Medulla oblongata (tissue), 1 donor: ENCODE measurements around the gene STX7.

Source experiments
- DNase-seq: peaks from one replicate; pipeline ENCODE4 v3.0.0-alpha.2; 2015; ENCODE audit errors: extremely low spot score

Gene STX7

GRCh38 chr6:132478266-132478665, 34.6 kb downstream of the STX7 start:
- no peak for DNase-seq

DNA sequence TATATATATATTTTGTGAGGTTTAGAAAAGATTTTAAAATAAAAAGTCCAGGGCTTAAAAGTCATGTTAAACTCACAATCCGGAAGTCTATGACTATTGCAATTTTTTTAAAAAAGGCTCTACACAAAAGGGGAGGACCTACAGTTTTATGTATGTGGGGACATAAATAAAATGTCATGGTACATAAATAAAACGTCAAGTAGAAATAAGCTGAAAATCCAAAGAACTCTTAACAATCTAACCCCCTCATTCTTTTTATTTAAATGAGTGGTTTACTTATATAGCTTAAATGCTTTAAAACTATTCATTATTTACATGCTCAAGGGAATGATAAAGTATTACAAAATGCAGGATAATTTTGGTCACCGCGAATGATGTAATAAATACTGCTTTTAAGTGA, 36.2 kb downstream of the STX7 start:
- no peak for DNase-seq

DNA sequence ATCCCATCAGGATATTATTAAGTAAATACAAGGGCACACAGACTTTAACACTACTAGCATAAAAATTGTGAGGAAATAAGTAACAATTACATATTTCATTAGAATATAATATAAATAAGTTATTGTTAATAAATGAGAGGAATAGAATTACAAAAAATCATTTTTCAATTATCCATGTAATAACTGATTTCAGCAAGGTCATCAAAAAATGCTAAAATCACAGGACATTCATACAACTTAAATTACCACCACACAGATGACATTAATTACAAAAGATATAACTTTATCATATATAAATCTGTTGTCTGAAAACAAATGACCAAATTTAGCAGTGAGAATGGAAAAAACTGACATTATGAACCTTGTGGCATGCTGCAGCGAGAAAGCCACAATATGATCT, 37.0 kb downstream of the STX7 start:
- no peak for DNase-seq

DNA sequence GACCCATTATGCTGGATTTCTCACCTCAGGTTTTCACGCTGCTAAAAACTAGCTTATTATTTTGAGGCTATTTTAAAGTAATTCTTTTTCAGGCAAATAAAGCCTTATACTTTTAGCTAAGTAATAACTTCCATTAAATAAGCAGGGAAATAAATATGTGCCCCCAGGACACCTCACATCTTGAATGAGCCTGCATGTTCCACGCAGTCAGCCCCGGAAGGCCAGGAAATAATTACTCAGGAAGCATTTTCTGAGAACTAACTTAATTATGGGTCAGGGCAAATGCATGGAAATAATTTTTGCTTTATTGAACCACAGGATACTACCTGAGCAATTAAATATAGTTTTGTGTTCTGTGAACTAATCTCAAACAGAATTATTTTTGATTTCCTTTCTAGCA, 41.1 kb downstream of the STX7 start:
- no peak for DNase-seq

GRCh38 chr6:132466952-132467351, 46.0 kb downstream of the STX7 start:
- DNase-seq = no peak

GRCh38 chr6:132465530-132466485, 47.1 kb downstream of the STX7 start:
- DNase-seq = no peak

- no peak for DNase-seq
Observed at GRCh38 chr6:132464538-132465256, 48.2 kb downstream of the STX7 start.

DNA sequence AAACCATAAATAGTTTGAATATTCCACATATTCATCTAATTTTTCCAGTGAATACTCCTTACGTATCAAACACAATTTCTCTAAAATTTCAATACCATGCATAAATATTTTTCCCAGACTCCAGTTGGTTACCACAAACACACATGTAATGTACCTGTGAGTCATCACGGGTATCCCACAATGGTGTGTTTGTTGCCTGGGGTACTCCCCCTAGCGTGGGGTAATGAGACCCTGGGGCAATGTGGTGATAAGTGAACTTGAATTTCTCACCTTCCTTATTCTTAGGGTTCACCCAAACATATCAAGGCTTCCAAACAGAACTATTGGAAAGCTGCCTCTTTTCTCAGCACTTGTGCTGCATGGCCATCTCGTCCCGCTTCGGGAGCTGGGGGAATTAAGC, 51.0 kb downstream of the STX7 start:
- no peak for DNase-seq

DNA sequence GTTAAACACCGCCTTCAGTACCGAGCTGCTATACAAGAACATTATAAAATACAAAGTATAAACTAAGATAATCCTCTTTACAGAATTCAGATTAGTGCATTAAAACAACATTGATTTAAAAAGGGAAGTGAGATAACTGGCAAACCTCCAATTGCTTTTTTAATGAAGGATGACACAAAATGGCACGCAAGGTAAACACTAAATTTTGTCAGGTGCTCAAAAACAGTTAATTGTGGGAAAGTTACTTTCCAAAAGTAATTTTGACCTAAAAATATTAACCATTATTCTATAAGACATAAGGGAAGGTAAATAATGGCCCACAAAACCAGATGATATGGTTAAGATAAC, 53.3 kb downstream of the STX7 start:
- no peak for DNase-seq

DNA sequence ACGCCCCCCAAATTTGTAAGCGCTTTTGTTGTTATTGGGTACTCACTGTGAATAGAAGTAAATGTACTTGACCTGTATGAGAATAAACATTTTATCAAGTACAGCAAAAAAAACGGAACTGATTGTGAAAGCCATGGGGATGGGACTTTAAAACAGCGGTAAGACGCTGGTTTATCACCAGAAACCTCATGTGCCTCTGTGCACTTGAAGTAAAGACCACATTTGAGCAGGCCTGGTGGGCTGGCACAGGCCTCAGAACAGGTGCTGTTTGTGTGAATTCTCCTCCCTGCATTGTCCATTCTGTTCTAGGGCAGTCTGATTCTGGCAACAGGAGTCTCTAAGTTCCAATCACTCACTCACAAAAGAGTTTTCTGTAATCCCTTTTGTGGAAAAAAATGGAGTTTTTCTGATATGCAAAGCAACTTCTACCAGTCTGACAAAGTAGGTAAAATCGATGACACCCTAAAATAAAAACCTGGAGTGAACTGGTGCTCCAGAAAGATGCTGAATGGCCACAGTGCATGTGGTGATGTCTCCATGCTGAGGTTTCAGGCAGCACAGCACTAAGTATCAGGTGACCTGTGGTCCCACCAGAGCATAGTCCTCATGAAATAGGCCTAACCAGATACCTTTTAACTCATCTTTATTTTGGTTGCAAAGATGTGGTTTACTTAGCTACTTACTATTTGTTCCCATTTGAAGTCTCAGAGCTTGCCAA, 53.9 kb downstream of the STX7 start:
- no peak for DNase-seq

GRCh38 chr6:132456700-132457143, 56.2 kb downstream of the STX7 start:
- DNase-seq = no peak

GRCh38 chr6:132446855-132447241, 66.1 kb downstream of the STX7 start:
- DNase-seq = no peak

DNA sequence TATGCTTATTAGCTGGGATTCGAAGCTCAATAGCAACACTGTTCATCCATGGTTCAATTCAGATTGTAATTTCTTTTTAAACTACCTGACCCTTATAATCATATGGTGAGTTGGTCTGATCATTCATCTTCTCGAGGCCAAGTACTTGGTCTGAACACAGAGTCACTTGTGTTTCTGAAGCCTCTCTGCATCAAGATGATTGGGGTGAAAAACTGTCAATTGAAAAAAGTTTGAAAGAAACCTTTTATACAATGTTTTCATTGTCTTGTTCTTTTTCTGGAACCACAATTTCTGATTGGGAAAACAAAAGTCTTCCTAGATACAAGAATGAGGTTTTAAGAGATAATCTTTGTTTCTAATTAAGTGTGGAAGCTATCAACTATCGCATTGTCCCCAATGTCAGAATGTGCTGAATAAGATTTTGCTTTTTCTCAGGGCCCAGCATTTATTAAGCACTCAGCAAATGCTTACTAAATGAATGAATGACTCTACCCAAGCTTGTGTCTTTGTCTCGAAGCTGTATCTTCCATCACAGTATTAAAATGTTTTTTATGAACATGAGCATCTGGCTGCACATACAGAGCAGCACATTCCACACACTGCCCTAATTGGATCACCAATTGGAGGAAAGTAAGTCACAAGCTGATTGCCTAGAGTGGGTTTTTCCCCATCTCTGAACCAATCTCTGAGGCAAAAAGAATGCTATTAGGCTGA, 66.6 kb downstream of the STX7 start:
- DNase-seq = peak; percentile 6

DNA sequence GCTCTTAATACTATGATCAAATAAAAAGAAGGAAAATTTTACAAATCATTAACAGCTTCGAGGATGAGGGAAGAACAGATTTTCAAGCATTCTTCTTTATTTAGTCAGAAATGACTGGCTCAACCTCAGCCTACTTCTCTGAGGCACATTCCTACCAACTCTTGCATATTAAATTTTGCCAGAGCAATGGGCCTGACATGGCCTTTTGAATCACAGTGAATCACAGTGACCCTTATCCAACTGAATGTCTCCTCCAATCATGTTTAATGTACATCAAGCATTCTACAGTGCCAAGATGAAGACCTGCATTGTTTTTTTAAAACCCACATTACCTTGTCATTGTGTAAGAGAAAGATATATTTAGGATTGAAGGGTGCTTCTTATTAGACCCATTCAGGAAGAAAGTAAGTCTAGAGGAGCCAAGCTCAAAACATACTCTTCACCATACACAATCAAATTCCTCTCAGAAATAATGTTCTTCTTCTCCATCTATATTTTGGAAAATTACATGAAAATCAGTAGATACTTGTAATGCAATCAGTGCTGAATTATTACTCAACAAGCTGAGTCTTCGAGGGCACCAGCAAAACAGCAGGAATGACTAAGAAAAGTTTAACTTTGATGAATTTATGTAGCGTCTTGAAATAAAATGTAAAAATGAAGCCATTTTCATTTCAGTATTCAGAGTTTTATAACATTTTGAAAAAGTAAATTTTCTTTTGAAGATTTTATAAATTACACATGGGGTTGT, 67.5 kb downstream of the STX7 start:
- DNase-seq = no peak

DNA sequence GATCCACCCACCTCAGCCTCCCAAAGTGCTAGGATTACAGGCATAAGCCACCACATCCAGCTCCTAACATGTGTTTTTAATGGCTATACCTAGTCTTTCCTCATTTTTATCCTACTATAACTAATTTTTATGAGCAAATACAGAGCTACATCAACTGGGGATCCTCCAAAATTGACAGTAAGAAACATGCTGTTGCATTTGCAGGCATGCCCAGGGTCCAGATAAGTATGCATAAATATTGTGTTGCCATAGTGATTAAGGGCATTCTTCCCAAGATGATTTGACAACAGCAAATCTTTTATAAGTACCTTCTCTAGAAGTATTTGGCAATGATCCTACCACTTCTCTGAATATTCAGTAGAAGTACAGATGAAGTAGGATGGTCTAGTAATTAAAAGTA, 69.7 kb downstream of the STX7 start:
- no peak for DNase-seq

- no peak for DNase-seq
Observed at GRCh38 chr6:132430110-132430509, 82.8 kb downstream of the STX7 start.

- no peak for DNase-seq
Observed at GRCh38 chr6:132425176-132425575, 87.7 kb downstream of the STX7 start.

DNA sequence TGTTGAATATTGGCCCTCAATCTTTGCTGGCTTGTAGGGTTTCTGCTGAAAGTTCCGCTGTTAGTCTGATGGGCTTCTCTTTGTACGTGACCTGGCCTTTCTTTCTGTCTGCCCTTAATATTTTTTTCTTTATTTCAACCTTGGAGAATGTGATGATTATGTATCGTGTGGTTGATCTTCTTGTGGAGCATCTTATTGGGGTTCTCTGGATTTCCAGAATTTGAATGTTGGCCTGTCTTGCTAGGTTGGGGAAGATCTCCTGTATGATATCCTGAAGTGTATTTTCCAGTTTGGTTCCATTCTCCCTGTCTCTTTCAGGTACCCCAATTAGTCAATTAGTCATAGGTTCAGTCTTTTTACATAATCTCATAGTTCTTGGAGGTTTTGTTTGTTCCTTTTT, 89.1 kb downstream of the STX7 start:
- no peak for DNase-seq

- DNase-seq = no peak
Observed at GRCh38 chr6:132418235-132418965, 94.5 kb downstream of the STX7 start.

DNA sequence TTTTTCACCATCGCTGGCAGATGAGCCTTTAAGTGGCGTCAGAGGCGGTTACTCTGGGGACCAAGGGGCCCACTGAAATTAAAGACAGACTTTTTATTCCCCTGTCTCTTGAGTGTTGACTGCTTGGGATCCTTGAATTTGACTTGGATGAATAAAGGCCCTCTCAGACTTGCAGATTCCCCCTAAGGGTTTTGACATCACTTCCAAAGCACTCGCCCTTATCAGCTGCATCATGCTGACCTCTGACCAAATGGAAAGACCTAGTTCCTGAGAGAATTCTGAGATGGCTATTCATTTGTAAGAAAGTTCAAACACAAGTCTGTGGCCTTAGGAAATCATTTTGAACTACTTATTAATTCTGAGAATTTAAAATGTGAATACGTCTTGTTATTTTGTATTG, 98.2 kb downstream of the STX7 start:
- no peak for DNase-seq
